PFSK-1 (cell line): ENCODE measurements around the gene FAH.

Experiments used
- POLR2AphosphoS5 ChIP-seq: IDR thresholded peaks from 2 replicates; pipeline ENCODE4 v1.6.1; 2012; ENCODE audit warnings: low read depth, mild to moderate bottlenecking, control low read depth, low read length, moderate library complexity
- TAF1 ChIP-seq: IDR thresholded peaks from 2 replicates; pipeline ENCODE4 v1.6.1; 2012; ENCODE audit warnings: low read length, control low read depth, borderline replicate concordance; ENCODE audit not compliant: insufficient read depth
- TF ChIP-seq, protein P1 (sequence below), 2 experiments: IDR thresholded peaks; 2 replicates each; pipeline versions ENCODE4 v1.6.1 to v1.8.0; 2011 to 2012; ENCODE audit warnings: low read depth in 2 of 2, low read length in 2 of 2, control low read depth in 1 of 2, inconsistent platforms in 1 of 2, mild to moderate bottlenecking in 1 of 2, moderate library complexity in 1 of 2; ENCODE audit not compliant: insufficient read depth in 1 of 2

DNA sequence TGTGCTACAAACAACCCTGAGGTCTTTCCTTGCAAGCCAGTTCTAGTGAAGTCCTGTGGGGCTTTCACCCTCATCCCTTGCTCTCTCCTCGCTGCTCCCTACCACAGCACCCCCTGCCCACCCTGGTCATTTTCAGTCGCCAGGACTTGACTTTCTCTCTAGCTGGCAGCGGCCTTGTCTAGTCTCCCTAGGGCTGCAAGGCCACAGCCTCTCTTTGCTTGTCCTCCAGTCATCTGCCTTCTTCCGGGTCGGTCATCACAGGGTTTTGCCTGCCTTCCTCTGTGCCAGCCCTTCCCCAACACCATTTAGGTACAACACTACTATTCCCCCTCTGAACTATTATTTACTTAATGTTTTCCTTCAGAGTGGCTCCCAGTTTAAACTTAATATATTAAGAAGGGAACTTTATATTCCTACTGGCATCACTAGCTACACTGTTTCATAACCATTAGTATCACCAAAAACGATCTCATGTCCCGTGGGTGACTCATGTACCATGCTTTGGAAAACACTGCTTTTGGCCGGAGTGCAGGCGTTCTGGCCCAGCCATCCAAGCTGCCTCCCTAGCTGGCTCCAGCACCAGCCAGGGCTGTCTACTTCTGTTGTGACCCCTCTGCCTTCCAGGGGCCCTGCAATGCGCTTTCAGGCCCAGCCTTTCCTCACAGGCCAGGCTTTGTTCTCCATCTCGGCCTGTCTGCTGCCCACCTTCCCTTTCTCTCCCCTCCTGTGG lies 21.4 kb downstream of the FAH start:
- TF ChIP-seq POLR2AphosphoS5: no peak
- TF ChIP-seq, protein P1, sequence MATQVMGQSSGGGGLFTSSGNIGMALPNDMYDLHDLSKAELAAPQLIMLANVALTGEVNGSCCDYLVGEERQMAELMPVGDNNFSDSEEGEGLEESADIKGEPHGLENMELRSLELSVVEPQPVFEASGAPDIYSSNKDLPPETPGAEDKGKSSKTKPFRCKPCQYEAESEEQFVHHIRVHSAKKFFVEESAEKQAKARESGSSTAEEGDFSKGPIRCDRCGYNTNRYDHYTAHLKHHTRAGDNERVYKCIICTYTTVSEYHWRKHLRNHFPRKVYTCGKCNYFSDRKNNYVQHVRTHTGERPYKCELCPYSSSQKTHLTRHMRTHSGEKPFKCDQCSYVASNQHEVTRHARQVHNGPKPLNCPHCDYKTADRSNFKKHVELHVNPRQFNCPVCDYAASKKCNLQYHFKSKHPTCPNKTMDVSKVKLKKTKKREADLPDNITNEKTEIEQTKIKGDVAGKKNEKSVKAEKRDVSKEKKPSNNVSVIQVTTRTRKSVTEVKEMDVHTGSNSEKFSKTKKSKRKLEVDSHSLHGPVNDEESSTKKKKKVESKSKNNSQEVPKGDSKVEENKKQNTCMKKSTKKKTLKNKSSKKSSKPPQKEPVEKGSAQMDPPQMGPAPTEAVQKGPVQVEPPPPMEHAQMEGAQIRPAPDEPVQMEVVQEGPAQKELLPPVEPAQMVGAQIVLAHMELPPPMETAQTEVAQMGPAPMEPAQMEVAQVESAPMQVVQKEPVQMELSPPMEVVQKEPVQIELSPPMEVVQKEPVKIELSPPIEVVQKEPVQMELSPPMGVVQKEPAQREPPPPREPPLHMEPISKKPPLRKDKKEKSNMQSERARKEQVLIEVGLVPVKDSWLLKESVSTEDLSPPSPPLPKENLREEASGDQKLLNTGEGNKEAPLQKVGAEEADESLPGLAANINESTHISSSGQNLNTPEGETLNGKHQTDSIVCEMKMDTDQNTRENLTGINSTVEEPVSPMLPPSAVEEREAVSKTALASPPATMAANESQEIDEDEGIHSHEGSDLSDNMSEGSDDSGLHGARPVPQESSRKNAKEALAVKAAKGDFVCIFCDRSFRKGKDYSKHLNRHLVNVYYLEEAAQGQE (IDR thresholded peaks at IDR 0.05; ENCODE audit: insufficient read depth in 1 of 2, low read depth in 2 of 2, low read length in 2 of 2): no peak
- no peak for TF ChIP-seq TAF1
